GM18951 (cell line): ENCODE measurements around the gene LIN9.
"Not testable (repeated sequence)": the region's sequence is repeated elsewhere in the genome, so short reads cannot be mapped to it uniquely, and the experiment has no call there.

Experiments used
- POLR2A ChIP-seq: IDR thresholded peaks from 4 replicates; pipeline ENCODE4 v1.6.1; 2011; ENCODE audit warnings: mild to moderate bottlenecking; ENCODE audit not compliant: insufficient read length, insufficient read depth; ENCODE audit errors: extremely low read depth
- in situ Hi-C: fragments of 300-500 bp; cut with MboI; formaldehyde crosslinking; loops from one replicate; pipeline ENCODE4 v1.12.0; 2022; ENCODE audit warnings: low sequenced_read_pairs, mixed read lengths, inconsistent platforms; ENCODE audit not compliant: unreplicated experiment

Gene LIN9

DNA sequence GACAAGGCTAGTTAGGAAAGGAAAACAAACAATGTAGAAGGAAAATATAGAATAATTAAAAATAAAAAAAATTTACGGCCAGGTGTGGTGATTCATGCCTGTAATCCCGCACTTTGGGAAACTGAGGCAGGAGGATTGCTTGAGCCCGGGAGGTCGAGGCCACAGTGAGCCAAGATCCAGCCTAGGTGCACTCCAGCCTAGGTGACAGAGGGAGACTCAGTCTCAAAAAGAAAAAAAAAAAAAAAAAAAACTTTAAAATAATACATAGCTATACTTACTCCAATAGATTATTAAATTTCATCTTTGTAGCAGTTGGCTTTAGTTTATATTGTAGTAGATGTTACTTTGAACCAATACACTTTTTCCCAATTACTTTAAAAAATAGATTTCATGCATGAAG lies 32.0 kb downstream of the LIN9 start:
- TF ChIP-seq POLR2A, result no peak
- in situ Hi-C loops, result no loop called here

DNA sequence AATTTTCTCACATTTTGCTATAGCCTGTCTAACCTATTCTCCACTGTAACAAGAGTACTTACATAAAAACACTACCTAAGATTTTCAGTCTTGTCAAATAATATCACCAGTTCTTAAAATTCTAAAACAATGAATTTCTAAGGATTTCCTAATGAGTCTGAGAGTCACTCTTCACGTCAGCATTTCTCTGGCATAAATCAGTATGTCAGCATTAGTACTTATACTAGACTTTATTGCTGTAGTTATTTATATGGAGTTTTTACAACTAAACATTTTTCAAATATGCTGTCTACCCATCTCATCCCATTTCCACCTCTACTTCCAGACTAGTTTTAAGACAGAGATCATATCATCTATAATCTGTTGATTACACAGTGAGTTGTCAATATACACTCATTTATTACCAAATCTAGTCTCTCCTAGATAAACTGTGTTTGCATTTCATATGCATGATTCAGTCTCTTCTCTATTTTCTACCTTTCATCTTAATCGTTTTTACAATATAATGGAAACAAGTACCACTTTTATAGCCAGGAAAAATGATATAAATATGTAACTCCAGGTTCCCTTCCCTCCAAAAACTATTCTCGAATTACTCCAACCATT lies 32.8 kb downstream of the LIN9 start:
- in situ Hi-C loops, result no loop called here
- no peak for TF ChIP-seq POLR2A

DNA sequence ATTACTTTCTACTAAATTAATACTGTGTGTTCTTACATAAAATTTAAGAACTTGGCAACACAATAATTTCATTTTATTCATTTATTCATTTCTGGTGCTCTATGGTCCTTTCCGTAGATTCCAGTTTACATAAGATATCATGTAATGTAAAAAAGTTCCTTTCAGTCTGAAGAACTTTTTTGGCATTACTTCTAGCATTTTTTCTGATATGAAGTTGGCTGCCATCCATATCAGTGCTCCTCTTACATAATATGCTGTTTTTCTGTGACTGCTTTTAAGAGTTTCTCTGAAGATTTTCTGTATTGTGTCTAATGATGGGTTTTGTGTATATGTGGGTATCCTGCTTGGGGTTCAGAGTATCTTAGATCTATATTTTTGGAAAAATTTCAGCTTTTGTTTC lies 34.8 kb downstream of the LIN9 start:
- in situ Hi-C loops, result no loop called here
- no peak for TF ChIP-seq POLR2A

DNA sequence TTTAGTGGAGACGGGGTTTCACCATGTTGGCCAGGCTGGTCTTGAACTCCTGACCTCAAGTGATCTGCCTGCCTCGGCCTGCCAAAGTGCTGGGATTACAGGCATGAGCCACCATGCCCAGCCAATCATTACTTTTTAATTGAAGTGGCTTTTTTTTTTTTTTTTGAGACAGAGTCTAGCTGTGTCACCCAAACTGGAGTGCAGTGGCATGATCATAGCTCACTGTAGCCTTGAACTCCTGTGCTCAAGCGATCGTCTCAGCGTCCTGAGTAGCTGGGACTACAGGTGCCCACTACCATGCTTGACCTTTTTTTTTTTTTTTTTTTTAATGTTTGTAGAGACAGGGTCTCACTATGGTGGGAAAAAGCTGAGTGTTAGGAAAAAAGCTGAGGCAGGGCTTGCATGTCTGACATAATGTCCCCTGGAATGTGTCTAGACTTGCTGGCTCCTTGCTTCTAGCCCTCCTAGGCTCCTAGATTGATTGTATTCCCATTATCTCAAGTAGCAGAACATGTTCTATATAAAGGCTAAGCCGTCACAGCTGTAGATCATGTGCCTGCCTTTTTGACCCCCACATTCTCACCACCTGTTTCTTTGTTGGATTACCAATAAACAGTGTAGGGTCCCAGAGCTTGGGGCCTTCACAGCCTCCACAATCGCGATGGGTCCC lies 36.6 kb downstream of the LIN9 start:
- in situ Hi-C loops, result not testable (repeated sequence)

DNA sequence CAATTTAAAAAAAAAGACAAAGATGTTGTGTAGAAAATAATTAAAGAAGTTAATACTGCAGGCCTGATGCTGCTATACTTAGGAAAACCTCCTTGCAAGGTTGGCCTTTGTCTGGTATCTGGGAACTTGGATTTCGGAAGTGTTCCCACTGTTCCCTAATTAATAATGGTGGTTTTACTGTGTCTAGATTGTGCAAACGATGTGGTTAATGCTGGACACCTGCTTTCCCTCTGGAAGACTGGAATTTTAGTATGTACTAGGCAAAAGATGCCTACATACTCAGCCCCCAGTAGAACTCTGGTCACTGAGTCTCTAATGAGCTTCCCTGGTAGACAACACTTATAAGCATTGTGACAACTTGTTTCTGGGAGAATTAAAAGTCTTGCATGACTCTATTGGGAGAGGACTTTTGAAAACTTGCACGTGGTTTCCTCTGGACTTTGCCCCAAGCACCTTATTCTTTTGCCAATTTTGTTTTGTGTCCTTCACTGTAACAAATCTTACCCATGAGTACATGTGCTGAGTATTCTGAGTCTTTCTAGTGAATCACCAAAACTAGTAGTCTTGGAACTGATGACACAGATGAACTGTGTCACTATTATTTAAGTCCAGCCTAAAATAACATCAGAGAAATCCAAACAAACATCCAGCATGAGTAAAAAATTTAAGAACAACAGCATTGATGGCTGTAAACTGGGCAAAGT lies 40.4 kb downstream of the LIN9 start:
- no peak for TF ChIP-seq POLR2A
- in situ Hi-C loops, result no loop called here

DNA sequence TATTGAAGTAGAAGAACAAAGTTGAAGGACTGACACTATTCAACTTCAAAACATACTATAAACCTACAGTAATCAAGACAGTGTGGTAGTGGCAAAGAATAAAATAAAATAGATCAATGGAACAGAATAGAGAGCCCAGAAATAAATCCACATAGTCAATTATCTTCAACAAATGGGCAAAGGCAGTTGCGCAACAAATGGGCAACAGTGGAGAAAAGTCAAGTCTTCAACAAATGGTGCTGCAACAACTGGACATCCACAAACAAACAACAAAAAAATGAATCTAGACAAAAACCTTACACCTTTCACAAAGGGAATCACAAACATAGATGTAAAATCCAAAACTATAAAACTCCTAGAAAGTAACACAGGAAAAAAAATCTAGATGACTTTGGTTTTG lies 47.1 kb downstream of the LIN9 start:
- in situ Hi-C loops, result no loop called here

DNA sequence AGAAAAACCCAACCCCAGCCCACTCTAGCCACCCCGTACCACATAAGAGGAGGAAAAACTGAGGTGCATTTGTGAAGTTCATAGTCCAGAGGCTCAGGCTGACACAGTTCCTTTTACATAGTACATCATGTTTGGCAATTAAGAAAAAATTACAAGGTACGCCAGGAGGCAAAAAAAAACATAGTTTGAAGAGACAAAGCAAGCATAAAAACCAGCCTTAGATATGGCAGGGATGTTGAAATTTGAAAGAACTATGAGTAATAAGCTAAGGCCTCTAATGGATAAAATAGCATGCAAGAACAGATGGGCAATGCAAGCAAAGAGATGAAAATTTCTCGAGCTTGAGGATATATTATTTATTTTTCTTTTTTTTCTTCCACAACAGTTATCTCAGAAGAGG lies 53.6 kb downstream of the LIN9 start:
- in situ Hi-C loops, result no loop called here
- TF ChIP-seq POLR2A, result no peak

More for the DNA sequence above, 47.1 kb downstream of the LIN9 start:
- no peak for TF ChIP-seq POLR2A

DNA sequence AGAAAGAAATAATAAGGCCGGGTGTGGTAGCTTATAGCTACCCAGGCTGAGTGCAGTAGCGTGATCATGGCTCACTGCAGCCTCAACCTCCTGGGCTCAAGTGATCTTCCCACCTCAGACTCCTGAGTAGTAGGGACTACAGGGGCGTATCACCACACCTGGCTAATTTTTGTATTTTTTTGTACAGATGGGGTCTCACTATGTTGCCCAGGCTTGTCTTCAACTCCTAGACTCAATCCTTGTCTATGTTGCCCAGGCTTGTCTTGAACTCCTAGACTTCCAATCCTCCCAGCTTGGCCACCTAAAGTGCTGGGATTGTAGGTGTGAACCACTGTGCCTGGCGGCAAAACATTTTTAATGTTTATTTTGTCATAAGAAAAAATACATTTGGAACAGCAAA lies 55.0 kb downstream of the LIN9 start:
- in situ Hi-C loops, result no loop called here
- no peak for TF ChIP-seq POLR2A

DNA sequence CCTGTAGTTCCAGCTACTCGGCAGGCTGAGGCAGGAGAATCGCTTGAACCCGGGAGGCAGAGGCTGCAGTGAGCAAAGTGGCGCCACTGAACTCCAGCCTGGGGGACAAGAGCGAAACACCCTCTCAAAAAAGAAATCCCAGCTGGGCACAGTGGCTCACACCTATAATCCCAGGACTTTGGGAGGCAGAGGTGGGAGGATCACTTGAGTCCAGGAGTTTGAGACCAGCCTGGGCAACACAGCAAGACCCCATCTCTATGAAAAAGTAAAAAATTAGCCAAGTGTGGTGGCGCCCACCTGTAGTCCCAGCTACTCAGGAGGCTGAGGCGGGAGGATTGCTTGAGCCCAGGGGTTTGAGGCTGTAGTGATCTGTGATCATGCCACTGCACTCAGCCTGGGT lies 56.1 kb downstream of the LIN9 start:
- in situ Hi-C loops, result not testable (repeated sequence)

DNA sequence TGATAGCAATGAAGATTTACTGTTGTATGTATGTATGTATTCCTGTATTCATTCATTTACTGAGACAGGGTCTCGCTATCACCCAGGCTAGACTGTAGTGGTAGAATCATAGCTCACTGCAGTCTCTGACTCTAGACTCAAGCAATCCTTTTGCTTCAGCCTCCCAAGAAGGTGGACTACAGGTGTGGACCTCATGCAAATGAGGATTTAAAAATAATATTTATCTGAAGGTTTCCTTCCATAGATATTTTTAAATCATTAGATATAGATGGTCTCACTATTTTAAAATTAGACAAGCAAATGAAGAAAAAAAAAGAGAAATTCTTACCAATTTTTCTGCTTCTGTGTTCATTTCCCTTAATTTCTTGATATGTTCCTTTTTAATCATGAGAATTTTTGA lies 58.5 kb downstream of the LIN9 start:
- no peak for TF ChIP-seq POLR2A
- in situ Hi-C loops, result no loop called here

DNA sequence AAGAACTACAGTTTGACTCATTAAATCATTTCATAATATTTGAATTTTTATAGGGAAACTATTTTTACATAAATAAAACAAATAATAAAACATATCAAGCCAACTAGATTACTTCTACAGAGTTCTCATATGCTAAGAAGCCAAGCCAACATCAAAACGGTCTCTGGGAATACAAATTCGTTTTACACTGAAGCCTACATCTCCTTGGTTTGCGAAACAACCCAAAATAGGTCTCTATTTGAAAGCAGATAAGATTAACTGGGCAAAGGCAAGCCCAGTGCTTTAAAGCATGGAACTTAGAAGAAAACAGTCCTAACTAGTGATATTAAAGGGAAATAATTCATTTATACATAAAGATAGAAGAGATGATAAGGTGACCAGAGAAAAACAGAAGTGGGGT lies 60.2 kb downstream of the LIN9 start:
- no peak for TF ChIP-seq POLR2A
- in situ Hi-C loops, result no loop called here

DNA sequence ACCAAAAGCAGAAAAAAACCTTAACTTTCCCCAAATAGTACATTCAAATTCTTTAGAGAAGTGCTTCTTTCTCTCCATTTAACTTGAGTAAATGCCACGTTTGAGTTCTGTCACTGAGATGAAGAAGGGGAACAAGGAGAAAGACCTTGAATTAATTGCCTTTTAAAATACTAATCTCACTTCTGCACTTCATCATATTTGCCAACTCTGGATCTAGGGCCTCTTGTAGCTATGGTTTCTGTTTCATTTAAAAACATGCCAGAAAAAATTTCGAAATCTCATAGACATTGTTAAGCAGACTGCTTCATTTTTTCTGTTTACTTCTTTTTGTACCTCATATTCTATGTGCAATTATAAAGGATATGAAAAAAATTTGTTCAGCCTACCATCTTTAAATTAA lies 60.9 kb downstream of the LIN9 start:
- in situ Hi-C loops, result no loop called here
- no peak for TF ChIP-seq POLR2A

DNA sequence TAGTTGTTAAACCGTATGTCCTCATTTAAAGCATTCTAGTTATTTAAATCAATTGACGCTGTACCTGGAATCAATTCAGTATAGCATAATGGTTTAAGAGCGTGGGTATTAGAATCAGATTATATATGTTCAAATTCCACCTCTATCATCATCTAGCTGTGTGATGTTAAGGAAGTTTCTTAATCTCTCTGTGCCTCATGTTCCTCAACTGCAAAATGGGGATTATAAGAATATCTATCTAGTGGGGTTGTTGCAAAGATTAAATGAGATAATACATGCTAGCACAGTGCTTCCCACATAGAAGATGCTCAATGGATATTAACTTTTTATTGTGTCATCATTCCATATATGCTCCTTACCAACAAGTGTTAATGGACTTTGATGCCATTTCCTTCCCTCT lies 69.5 kb downstream of the LIN9 start:
- TF ChIP-seq POLR2A, result no peak
- in situ Hi-C loops, result no loop called here

DNA sequence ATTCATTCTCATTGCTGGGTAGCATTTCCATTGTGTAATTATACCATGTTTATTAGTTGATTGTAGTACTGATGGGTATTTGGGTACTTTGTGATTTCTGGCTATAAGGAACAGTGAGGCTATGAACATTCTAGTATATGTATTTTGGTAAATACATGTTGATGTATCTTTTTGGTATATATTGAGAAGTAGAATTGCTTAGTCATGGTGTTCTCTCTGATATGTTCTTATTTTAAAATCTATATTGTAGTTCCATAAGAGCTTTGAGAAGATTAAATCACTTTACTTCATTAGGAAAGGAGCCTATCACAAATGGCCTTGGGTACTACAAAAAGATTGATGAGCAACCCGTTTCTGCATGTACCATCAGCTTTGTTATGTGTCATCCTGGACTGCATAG lies 72.1 kb downstream of the LIN9 start:
- no peak for TF ChIP-seq POLR2A
- in situ Hi-C loops, result no loop called here

DNA sequence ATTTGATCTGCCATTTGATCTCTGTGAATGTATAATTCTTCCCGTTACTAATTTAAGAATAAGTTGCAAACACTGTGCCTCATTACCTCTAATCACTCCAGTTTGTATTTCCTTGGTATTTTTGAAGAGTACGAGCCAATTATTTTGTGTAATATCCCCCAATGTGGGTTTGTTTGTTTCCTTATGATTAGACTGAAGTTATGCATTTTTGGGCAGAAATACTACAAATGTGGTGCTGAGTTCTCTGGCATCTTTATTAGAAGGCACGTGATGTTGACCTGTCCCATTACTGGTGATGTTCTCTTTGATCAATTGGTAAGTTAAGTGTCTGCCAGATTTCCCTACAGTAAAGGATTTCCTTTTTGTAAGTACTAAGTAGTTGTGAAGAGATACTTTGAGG lies 75.2 kb downstream of the LIN9 start:
- in situ Hi-C loops, result no loop called here
- TF ChIP-seq POLR2A, result no peak

DNA sequence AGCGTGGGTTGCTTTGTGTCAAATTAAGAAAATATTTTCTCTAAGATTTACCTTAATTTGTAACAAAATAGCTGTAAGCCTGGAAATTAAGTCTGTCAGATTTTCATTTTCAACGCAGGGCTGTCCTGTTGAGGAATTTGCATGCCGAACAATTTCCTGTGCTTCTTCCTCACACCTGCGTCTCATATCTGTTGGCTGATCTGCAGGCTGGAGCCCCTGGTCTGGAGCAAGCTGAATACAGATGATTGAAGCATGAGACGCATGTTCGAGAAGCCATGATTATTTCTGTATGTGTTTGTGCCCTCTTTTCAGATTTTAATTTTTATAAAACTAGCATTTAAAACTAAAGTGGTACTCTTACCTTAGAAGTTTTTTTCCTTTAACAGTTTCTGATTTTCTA lies 75.7 kb downstream of the LIN9 start:
- TF ChIP-seq POLR2A, result no peak
- in situ Hi-C loops, result no loop called here
